OCI-LY3 (cell line): ENCODE measurements around the gene BUB3.

ENCODE experiments used
- H2AFZ ChIP-seq: fragments of 200-600, 300-600 bp; shearing (Covaris generic); 2 replicates; pipeline ENCODE4 v1.6.0; 2014; ENCODE audit warnings: antibody characterized with exemption, low read depth, low read length
- H3K27ac ChIP-seq: fragments of 200-600, 300-600 bp; sonication (generic); 2 replicates; pipeline ENCODE4 v1.5.1; 2014; ENCODE audit warnings: mild to moderate bottlenecking, low read length, moderate library complexity, mixed read lengths
- H3K27me3 ChIP-seq: fragments of 200-600, 300-600 bp; sonication (generic); 2 replicates; pipeline ENCODE4 v1.6.1; 2014; ENCODE audit warnings: low read depth, low read length, mixed read lengths
- H3K36me3 ChIP-seq: fragments of 200-600, 300-600 bp; sonication (generic); replicated peaks from 2 replicates; pipeline ENCODE3; 2014; ENCODE audit warnings: low read depth, low read length, mixed read lengths
- H3K4me1 ChIP-seq: fragments of 300-600, 200-600 bp; sonication (generic); 2 replicates; pipeline ENCODE4 v1.6.1; 2014; ENCODE audit warnings: low read length, mixed read lengths
- H3K4me2 ChIP-seq: fragments of 200-600, 300-600 bp; sonication (generic); 2 replicates; pipeline ENCODE4 v1.6.1; 2014; ENCODE audit warnings: low read length, mixed read lengths
- H3K4me3 ChIP-seq: fragments of 300-600, 200-600 bp; sonication (generic); 2 replicates; pipeline ENCODE4 v1.5.1; 2014; ENCODE audit warnings: antibody characterized with exemption, mild to moderate bottlenecking, low read length, moderate library complexity
- H3K79me2 ChIP-seq: fragments of 300-600, 200-600 bp; shearing (Covaris generic); 2 replicates; pipeline ENCODE4 v1.6.1; 2014; ENCODE audit warnings: mild to moderate bottlenecking, low read length, mixed read lengths
- H3K9ac ChIP-seq: fragments of 300-600, 200-600 bp; shearing (Covaris generic); 2 replicates; pipeline ENCODE4 v1.6.0; 2014; ENCODE audit warnings: mild to moderate bottlenecking, low read length, moderate library complexity
- H3K9me3 ChIP-seq: fragments of 200-600, 300-600 bp; shearing (Covaris generic); 2 replicates; pipeline ENCODE4 v1.6.1; 2014; ENCODE audit warnings: low read length, mixed read lengths; ENCODE audit not compliant: insufficient read depth
- H4K20me1 ChIP-seq: fragments of 200-600, 300-600 bp; sonication (generic); 2 replicates; pipeline ENCODE4 v1.6.1; 2016; ENCODE audit warnings: low read length, mixed read lengths; ENCODE audit not compliant: insufficient read depth
- EZH2phosphoT487 ChIP-seq: fragments of 200-600 bp; shearing (Covaris generic); IDR thresholded peaks from 2 replicates; pipeline ENCODE4 v1.6.1; 2018; ENCODE audit warnings: antibody characterized with exemption, mixed run types, low read depth
- TF ChIP-seq, protein P1 (sequence below): fragments of 200-600, 300-600 bp; sonication (generic); IDR thresholded peaks from 2 replicates; pipeline ENCODE4 v1.5.1; 2014; ENCODE audit warnings: antibody characterized with exemption, low read length, low read depth

The BUB3 gene

DNA sequence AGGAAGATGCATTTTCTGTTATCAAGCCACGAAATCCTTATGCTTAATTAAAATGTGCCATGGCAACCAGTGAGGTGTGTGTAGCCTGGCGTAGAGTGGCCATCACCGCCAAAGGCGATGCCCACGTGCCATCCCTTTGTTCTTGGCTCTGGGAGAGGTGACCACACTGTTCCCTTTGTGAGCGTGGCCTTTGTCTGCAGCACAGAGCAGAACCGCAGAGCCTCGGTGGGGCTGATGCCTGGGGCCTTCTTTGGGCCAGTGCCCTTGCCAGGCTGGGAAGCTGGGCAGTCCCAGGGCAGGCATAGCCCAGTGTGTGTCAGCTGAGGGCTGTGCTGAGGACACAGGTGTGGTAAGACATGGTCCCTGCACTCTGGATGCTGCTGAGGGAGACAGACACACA, 48.3 kb downstream of the BUB3 start:
- no peaks in the 10 kb centered on the region for H3K9me3 ChIP-seq
- H3K9ac ChIP-seq: no peak overlapping the region
- no peak overlapping the region for H2AFZ ChIP-seq
- H3K27me3 ChIP-seq: no peaks in the 10 kb centered on the region
- H3K27ac ChIP-seq: no peak overlapping the region
- no peaks in the 10 kb centered on the region for H3K36me3 ChIP-seq
- no peak overlapping the region for H3K4me2 ChIP-seq
- H3K79me2 ChIP-seq: no peaks in the 10 kb centered on the region
- no peak overlapping the region for H3K4me3 ChIP-seq
- H3K4me1 ChIP-seq: peaks cover 18% of the 10 kb centered on the region
- TF ChIP-seq EZH2phosphoT487: no peak
- TF ChIP-seq, protein P1, sequence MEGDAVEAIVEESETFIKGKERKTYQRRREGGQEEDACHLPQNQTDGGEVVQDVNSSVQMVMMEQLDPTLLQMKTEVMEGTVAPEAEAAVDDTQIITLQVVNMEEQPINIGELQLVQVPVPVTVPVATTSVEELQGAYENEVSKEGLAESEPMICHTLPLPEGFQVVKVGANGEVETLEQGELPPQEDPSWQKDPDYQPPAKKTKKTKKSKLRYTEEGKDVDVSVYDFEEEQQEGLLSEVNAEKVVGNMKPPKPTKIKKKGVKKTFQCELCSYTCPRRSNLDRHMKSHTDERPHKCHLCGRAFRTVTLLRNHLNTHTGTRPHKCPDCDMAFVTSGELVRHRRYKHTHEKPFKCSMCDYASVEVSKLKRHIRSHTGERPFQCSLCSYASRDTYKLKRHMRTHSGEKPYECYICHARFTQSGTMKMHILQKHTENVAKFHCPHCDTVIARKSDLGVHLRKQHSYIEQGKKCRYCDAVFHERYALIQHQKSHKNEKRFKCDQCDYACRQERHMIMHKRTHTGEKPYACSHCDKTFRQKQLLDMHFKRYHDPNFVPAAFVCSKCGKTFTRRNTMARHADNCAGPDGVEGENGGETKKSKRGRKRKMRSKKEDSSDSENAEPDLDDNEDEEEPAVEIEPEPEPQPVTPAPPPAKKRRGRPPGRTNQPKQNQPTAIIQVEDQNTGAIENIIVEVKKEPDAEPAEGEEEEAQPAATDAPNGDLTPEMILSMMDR: no peak
- H4K20me1 ChIP-seq: no peaks in the 10 kb centered on the region

DNA sequence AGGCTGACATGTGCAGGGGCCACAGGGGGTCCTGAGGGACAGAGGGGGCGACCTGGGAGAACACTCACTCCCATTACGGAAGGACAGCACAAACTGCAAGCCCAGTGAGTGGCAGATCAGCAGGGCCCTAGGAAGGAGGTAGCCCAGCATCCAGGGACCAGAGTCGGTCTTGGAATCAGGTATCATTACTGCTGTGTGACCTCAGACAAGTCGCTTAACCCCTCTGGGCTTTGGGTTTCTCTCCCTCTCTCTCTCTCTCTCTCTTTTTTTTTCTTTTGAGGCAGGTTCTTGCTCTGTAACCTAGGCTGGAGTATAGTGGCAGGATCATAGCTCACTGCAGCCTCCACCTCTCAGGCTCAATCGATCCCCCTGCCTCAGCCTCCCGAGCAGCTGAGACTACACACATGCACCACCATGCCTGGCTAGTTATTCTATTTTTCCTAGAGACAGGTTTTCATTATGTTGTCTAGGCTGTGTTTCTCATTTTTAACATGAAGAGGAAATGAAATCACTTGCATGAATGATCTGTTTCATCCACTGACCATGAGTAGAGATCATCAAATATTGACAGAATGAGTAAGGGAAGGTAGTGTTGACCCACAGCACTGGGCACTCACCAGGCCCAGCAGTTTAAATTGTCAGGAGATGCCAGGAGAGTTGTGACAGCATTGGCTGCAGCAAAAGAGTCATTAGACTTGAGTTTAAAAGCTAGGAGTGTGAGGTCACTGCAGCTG, 49.4 kb downstream of the BUB3 start:
- peaks cover 18% of the 10 kb centered on the region for H3K4me1 ChIP-seq
- H3K9ac ChIP-seq: no peak overlapping the region
- TF ChIP-seq, protein P1: no peak
- no peak for TF ChIP-seq EZH2phosphoT487
- no peak overlapping the region for H2AFZ ChIP-seq
- H3K36me3 ChIP-seq: peaks cover 5% of the 10 kb centered on the region
- no peak overlapping the region for H3K4me3 ChIP-seq
- H3K27ac ChIP-seq: no peak overlapping the region
- no peaks in the 10 kb centered on the region for H4K20me1 ChIP-seq
- H3K79me2 ChIP-seq: no peaks in the 10 kb centered on the region
- H3K4me2 ChIP-seq: peak overlapping the region; percentile 17; the same call in 1 of the 2 replicates
- no peaks in the 10 kb centered on the region for H3K27me3 ChIP-seq
- 0 out of 2 replicates have a peak, but pooled peaks cover 5% of the 10 kb centered on the region for H3K9me3 ChIP-seq

DNA sequence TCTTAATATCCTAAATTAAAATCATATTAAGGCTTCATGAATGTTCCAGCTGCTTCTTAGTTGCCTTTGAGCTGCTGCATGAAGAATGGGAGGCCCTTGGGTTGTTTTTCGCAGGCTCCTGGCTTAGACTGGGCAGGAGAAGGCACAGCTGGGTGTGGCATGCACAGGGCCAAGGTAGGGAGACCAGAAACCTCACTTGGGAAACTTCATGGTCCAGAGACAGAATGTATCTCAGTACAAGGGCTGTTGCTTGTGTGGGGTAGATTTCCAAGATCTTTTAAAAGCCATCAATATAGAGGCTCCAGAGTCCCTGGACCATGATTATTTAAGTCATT, 49.9 kb downstream of the BUB3 start:
- Histone ChIP-seq H3K36me3 (peaks cover 5% of the 10 kb centered on the region), H2AFZ (no peak overlapping the region), H3K27ac (no peak overlapping the region), H3K79me2 (no peaks in the 10 kb centered on the region), H3K9me3 (0 out of 2 replicates have a peak, but pooled peaks cover 5% of the 10 kb centered on the region), H3K4me3 (no peak overlapping the region), H3K4me1 (peaks cover 18% of the 10 kb centered on the region), H3K9ac (no peak overlapping the region), H3K4me2 (0 out of 2 replicates have a peak overlapping the region, but pooled peaks have one; percentile 17), H3K27me3 (no peaks in the 10 kb centered on the region), H4K20me1 (no peaks in the 10 kb centered on the region)
- TF ChIP-seq, protein P1: no peak
- TF ChIP-seq EZH2phosphoT487: no peak

DNA sequence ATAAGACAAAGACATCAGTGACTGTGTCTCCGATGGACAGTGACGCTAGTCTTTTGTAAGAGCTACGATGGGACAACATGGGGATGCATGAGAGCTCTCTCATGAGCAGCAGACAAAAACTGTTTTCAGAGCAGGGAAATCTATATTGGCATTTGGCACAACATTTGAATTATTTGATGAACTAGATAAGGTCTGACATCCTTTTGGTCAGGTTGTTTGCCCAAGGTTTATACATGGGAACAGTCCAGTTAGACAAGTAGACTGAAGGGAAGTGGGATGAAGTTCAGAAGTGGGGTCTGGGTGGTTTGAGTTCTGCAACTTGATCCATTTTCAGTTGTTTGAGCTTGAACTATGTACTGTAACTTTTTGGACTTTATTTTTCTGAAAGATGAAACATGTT, 50.8 kb downstream of the BUB3 start:
- Histone ChIP-seq H3K27ac (no peak overlapping the region), H3K4me1 (peaks cover 18% of the 10 kb centered on the region), H3K79me2 (no peaks in the 10 kb centered on the region), H3K9ac (no peak overlapping the region), H4K20me1 (no peaks in the 10 kb centered on the region), H3K9me3 (0 out of 2 replicates have a peak, but pooled peaks cover 5% of the 10 kb centered on the region), H3K36me3 (peaks cover 5% of the 10 kb centered on the region), H3K4me2 (no peak overlapping the region), H2AFZ (no peak overlapping the region), H3K4me3 (no peak overlapping the region), H3K27me3 (no peaks in the 10 kb centered on the region)
- TF ChIP-seq, protein P1: no peak
- no peak for TF ChIP-seq EZH2phosphoT487
